Esophagus muscularis mucosa (tissue), 4 donors: ENCODE measurements around the gene JCHAIN. TPM values are rescaled to one million over a fixed set of nuclear protein-coding genes. Genes with fewer than 3 reads are reported as not detected.
A peak's percentile ranks its signal among the peaks of the same experiment; 100 is the strongest.
"Not testable (repeated sequence)": the region's sequence is repeated elsewhere in the genome, so short reads cannot be mapped to it uniquely, and the experiment has no call there.

Experiments
- DNase-seq: peaks from one replicate; pipeline ENCODE4 v3.0.0-alpha.2; 2017; ENCODE audit errors: extremely low spot score
- H3K27ac ChIP-seq, 4 donors: fragments of 200-600 bp; sonication (generic); replicated peaks in 1 of 4; 1 replicate in 3 of 4; 2 replicates in 1 of 4; pipeline ENCODE4 v1.5.1; 2016 to 2019; ENCODE audit warnings: mild to moderate bottlenecking in 1 of 4
- H3K27me3 ChIP-seq, 4 donors: fragments of 200-600 bp; sonication (generic); one replicate each; pipeline versions ENCODE4 v1.5.1 to v1.6.0; 2016 to 2019
- H3K36me3 ChIP-seq, 4 donors: fragments of 200-600 bp; sonication (generic); one replicate each; pipeline ENCODE4 v1.5.1; 2016 to 2019
- H3K4me1 ChIP-seq, 4 donors: fragments of 200-600 bp; sonication (generic); one replicate each; pipeline ENCODE4 v1.5.1; 2016 to 2019
- H3K4me3 ChIP-seq, 4 donors: fragments of 200-600 bp; sonication (generic); 1 replicate in 2 of 4; 2 replicates in 2 of 4; pipeline ENCODE4 v1.5.1; 2016 to 2019; ENCODE audit warnings: mild to moderate bottlenecking in 4 of 4, moderate library complexity in 1 of 4
- H3K9me3 ChIP-seq, 4 donors: fragments of 200-600 bp; sonication (generic); 1 replicate in 3 of 4; 2 replicates in 1 of 4; pipeline ENCODE4 v1.5.1; 2016 to 2019
- CTCF ChIP-seq, 3 experiments: fragments of 200-600 bp in 2 of 3; fragments of 450-650 bp in 1 of 3; sonication (generic) in 2 of 3; IDR thresholded peaks; one replicate each; pipeline ENCODE4 v1.5.1; 2017 to 2019; ENCODE audit warnings: antibody characterized with exemption in 3 of 3, mild to moderate bottlenecking in 2 of 3, moderate library complexity in 1 of 3
- EP300 ChIP-seq: sonication (generic); formaldehyde crosslinking; IDR thresholded peaks from one replicate; pipeline ENCODE4 v1.6.1; 2017; ENCODE audit warnings: antibody characterized with exemption
- POLR2A ChIP-seq: fragments of 450-650 bp; IDR thresholded peaks from one replicate; pipeline ENCODE4 v1.6.1; 2017; ENCODE audit warnings: antibody characterized with exemption, moderate library complexity, mild to moderate bottlenecking, low read depth
- POLR2AphosphoS5 ChIP-seq, 2 donors: sonication (generic); formaldehyde crosslinking; IDR thresholded peaks; one replicate each; pipeline ENCODE4 v1.6.1; 2017; ENCODE audit warnings: antibody characterized with exemption in 2 of 2
- WGBS: methylation state at CpG from one replicate; pipeline ENCODE4 v1.1.5; 2018; 5-methylcytosine and 5-hydroxymethylcytosine counted together
- intact Hi-C: fragments of 100-400 bp; cut with DNase I; formaldehyde crosslinking; loops from one replicate; pipeline ENCODE4 v1.15.1; 2023
- total RNA-seq, 4 donors: library from RNA; depleted of rRNA; stranded (reverse); fragments of >200 nt; gene quantifications; one replicate each; pipeline versions ENCODE4 v1.1.0 to v1.2.1, GENCODE V29; 2016

Gene JCHAIN
- total RNA-seq, 4 donors from 2014 or later: 2.1 to 18.6 (median 3.9) TPM

GRCh38 chr4:70703619-70704214 is 37.4 kb upstream of the JCHAIN start:
- H3K9me3 ChIP-seq: no peaks in the 10 kb centered on the region
- peaks cover 19 to 30% (median 28%) of the 10 kb centered on the region in 4 donors for H3K4me1 ChIP-seq
- no peaks in the 10 kb centered on the region for H3K27me3 ChIP-seq
- peak overlapping the region; percentile 92 to 94 (median 94) for H3K4me3 ChIP-seq
- WGBS: 7% methylated on average over 11 of the region's 11 CpGs
- intact Hi-C loops: loop anchor here (10.0 kb wide), 2 partner anchors 201 to 291 kb away; partner anchors contain the start of genes DCK and MOB1B
- H3K27ac ChIP-seq: peak overlapping the region; percentile 93 to 98 (median 95)
- no peak for DNase-seq
- no peaks in the 10 kb centered on the region for H3K36me3 ChIP-seq
- TF ChIP-seq POLR2A: no peak

- not testable (repeated sequence) for H3K27ac ChIP-seq, H3K36me3 ChIP-seq, H3K9me3 ChIP-seq, H3K4me3 ChIP-seq, H3K27me3 ChIP-seq, DNase-seq
- WGBS: 75% methylated on average over 2 of the region's 2 CpGs
- intact Hi-C loops: loop anchor here (10.0 kb wide), 2 partner anchors 202 to 292 kb away; partner anchors contain the start of genes DCK and MOB1B
- H3K4me1 ChIP-seq: peaks cover 19 to 28% (median 26%) of the 10 kb centered on the region in 4 donors
Measured at GRCh38 chr4:70702592-70702991, 36.3 kb upstream of the JCHAIN start.

GRCh38 chr4:70701271-70701670 is 35.0 kb upstream of the JCHAIN start:
- no peaks in the 10 kb centered on the region for H3K9me3 ChIP-seq
- H3K27me3 ChIP-seq: no peaks in the 10 kb centered on the region
- H3K27ac ChIP-seq: no peak overlapping the region
- no peak overlapping the region for H3K4me3 ChIP-seq
- peaks cover 9 to 17% (median 15%) of the 10 kb centered on the region in 4 donors for H3K4me1 ChIP-seq
- DNase-seq: no peak
- 90% methylated on average over 1 of the region's 1 CpG for WGBS
- TF ChIP-seq POLR2A: no peak
- TF ChIP-seq CTCF (IDR thresholded peaks at IDR 0.05): no peak
- no peak for TF ChIP-seq EP300
- TF ChIP-seq POLR2AphosphoS5 (IDR thresholded peaks at IDR 0.05): no peak
- intact Hi-C loops: loop anchor here (10.0 kb wide), 2 partner anchors 204 to 294 kb away; partner anchors contain the start of genes DCK and MOB1B
- no peaks in the 10 kb centered on the region for H3K36me3 ChIP-seq

- Histone ChIP-seq H3K27ac (no peak overlapping the region), H3K4me1 (peaks cover 5 to 13% (median 10%) of the 10 kb centered on the region in 4 donors), H3K9me3 (no peaks in the 10 kb centered on the region), H3K36me3 (no peaks in the 10 kb centered on the region), H3K27me3 (no peaks in the 10 kb centered on the region), H3K4me3 (no peak overlapping the region)
- no peak for TF ChIP-seq POLR2AphosphoS5 (IDR thresholded peaks at IDR 0.05)
- no peak for TF ChIP-seq CTCF (IDR thresholded peaks at IDR 0.05)
- TF ChIP-seq EP300: no peak
- no peak for TF ChIP-seq POLR2A
- no peak for DNase-seq
- intact Hi-C loops: loop anchor here (10.0 kb wide), 2 partner anchors 204 to 294 kb away; partner anchors contain the start of genes DCK and MOB1B
- WGBS: 85% methylated on average over 5 of the region's 5 CpGs
Measured at GRCh38 chr4:70700712-70701111, 34.4 kb upstream of the JCHAIN start.

- 89% methylated on average over 6 of the region's 8 CpGs for WGBS
- H3K27ac ChIP-seq, H3K36me3 ChIP-seq, H3K4me1 ChIP-seq, DNase-seq, H3K27me3 ChIP-seq, intact Hi-C loops, H3K9me3 ChIP-seq, H3K4me3 ChIP-seq: not testable (repeated sequence)
Measured at GRCh38 chr4:70698435-70698834, 32.1 kb upstream of the JCHAIN start.

- peaks cover 0 to 14% (median 5%) of the 10 kb centered on the region in 4 donors for H3K36me3 ChIP-seq
- H3K9me3 ChIP-seq, DNase-seq, intact Hi-C loops, H3K27me3 ChIP-seq, H3K27ac ChIP-seq, H3K4me3 ChIP-seq: not testable (repeated sequence)
- WGBS: 91% methylated on average over 7 of the region's 7 CpGs
- peaks cover 18 to 30% (median 25%) of the 10 kb centered on the region in 4 donors for H3K4me1 ChIP-seq
Measured at GRCh38 chr4:70694633-70695032, 28.3 kb upstream of the JCHAIN start.

- no peak overlapping the region for H3K27ac ChIP-seq
- DNase-seq: no peak
- peaks cover 0 to 14% (median 5%) of the 10 kb centered on the region in 4 donors for H3K36me3 ChIP-seq
- TF ChIP-seq POLR2AphosphoS5 (IDR thresholded peaks at IDR 0.05) (no peak), EP300 (no peak), CTCF (IDR thresholded peaks at IDR 0.05) (no peak), POLR2A (no peak)
- peaks cover 30 to 46% (median 38%) of the 10 kb centered on the region in 4 donors for H3K4me1 ChIP-seq
- H3K9me3 ChIP-seq: no peaks in the 10 kb centered on the region
- intact Hi-C loops: no loop called here
- no peak overlapping the region for H3K4me3 ChIP-seq
- WGBS: 70% methylated on average over 1 of the region's 1 CpG
- no peaks in the 10 kb centered on the region for H3K27me3 ChIP-seq
Measured at GRCh38 chr4:70691661-70692060, 25.4 kb upstream of the JCHAIN start.
